HepG2 (cell line): Measurements from ENCODE around the gene CDH1. TPM values are rescaled to one million over a fixed set of nuclear protein-coding genes. Genes with fewer than 3 reads are reported as not detected.

ENCODE experiments used
- ATF3 ChIP-seq: sonication (generic); formaldehyde crosslinking; IDR thresholded peaks from 2 replicates; pipeline ENCODE4 v1.4.0; 2020; ENCODE audit warnings: missing genetic modification reagents
- ELF1 ChIP-seq: sonication (generic); formaldehyde crosslinking; IDR thresholded peaks from 2 replicates; pipeline ENCODE4 v1.4.0; 2020; ENCODE audit warnings: missing genetic modification reagents
- FOXC1 ChIP-seq: sonication (generic); formaldehyde crosslinking; IDR thresholded peaks from 2 replicates; pipeline ENCODE4 v1.8.0; 2022; ENCODE audit warnings: mild to moderate bottlenecking, missing genetic modification reagents, borderline replicate concordance
- GABPB1 ChIP-seq: IDR thresholded peaks from 2 replicates; pipeline ENCODE4 v1.6.1; 2016; ENCODE audit warnings: mild to moderate bottlenecking, missing genetic modification reagents, moderate library complexity, missing compliant biosample characterization
- IKZF5 ChIP-seq: IDR thresholded peaks from 2 replicates; pipeline ENCODE4 v1.6.1; 2018; ENCODE audit warnings: missing genetic modification reagents, mild to moderate bottlenecking, missing compliant biosample characterization
- MEIS1 ChIP-seq: sonication (generic); formaldehyde crosslinking; IDR thresholded peaks from 2 replicates; pipeline ENCODE4 v1.9.0; 2021; ENCODE audit warnings: mild to moderate bottlenecking, missing genetic modification reagents, moderate library complexity, borderline replicate concordance
- RXRA ChIP-seq: sonication (generic); formaldehyde crosslinking; IDR thresholded peaks from 2 replicates; pipeline ENCODE4 v1.5.1; 2020; ENCODE audit warnings: missing genetic modification reagents
- SNAI1 ChIP-seq: sonication (generic); formaldehyde crosslinking; IDR thresholded peaks from 2 replicates; pipeline ENCODE4 v1.5.0; 2020; ENCODE audit warnings: mild to moderate bottlenecking, missing genetic modification reagents, borderline replicate concordance
- ZBED4 ChIP-seq: sonication (generic); formaldehyde crosslinking; IDR thresholded peaks from 2 replicates; pipeline ENCODE4 v1.4.0; 2020; ENCODE audit warnings: missing genetic modification reagents, borderline replicate concordance
- ZBTB7A ChIP-seq: sonication (generic); formaldehyde crosslinking; IDR thresholded peaks from 2 replicates; pipeline ENCODE4 v1.8.0; 2022; ENCODE audit warnings: mild to moderate bottlenecking, missing genetic modification reagents
- ZEB1 ChIP-seq: IDR thresholded peaks from 2 replicates; pipeline ENCODE4 v1.6.1; 2012; ENCODE audit warnings: mild to moderate bottlenecking, low read depth, inconsistent platforms; ENCODE audit not compliant: insufficient replicate concordance
- ZFP91 ChIP-seq: sonication (generic); formaldehyde crosslinking; IDR thresholded peaks from 2 replicates; pipeline ENCODE4 v1.9.0; 2022; ENCODE audit warnings: missing genetic modification reagents, mild to moderate bottlenecking, borderline replicate concordance
- ZNF251 ChIP-seq: sonication (generic); formaldehyde crosslinking; IDR thresholded peaks from 2 replicates; pipeline ENCODE4 v1.9.0; 2021; ENCODE audit warnings: mild to moderate bottlenecking, missing genetic modification reagents
- ZNF609 ChIP-seq: sonication (generic); formaldehyde crosslinking; IDR thresholded peaks from 2 replicates; pipeline ENCODE4 v1.4.0; 2020; ENCODE audit warnings: mild to moderate bottlenecking, missing genetic modification reagents, borderline replicate concordance
- ZNF614 ChIP-seq: IDR thresholded peaks from 2 replicates; pipeline ENCODE4 v1.6.1; 2018; ENCODE audit warnings: missing biosample characterization, missing genetic modification reagents, inconsistent platforms, borderline replicate concordance
- ZNF768 ChIP-seq: sonication (generic); formaldehyde crosslinking; IDR thresholded peaks from 2 replicates; pipeline ENCODE4 v1.4.0; 2020; ENCODE audit warnings: missing genetic modification reagents
- polyA plus RNA-seq, 8 experiments: library from polyadenylated mRNA; depleted of rRNA in 3 of 8; stranded (reverse) in 7 of 8; unstranded in 1 of 8; fragments of >200 nt; fragmentation: Illumina TruSeq in 4 of 8; extraction: Trizol in 4 of 8; gene quantifications; 2 replicates each; pipeline versions ENCODE4 v1.2.1 to v1.2.3, GENCODE V29; 2011 to 2016; ENCODE audit warnings: low read depth in 4 of 8, missing spikeins in 1 of 8, mixed read lengths in 1 of 8; ENCODE audit not compliant: insufficient read depth in 1 of 8
- total RNA-seq, 5 experiments: library from RNA; depleted of rRNA; stranded (reverse); fragments of >200 nt; fragmentation: Illumina TruSeq; extraction: Trizol; gene quantifications; 2 replicates each; pipeline ENCODE4 v1.2.3, GENCODE V29; 2016; ENCODE audit warnings: low read depth in 1 of 5

Gene CDH1
- total and polyA plus RNA-seq, 2 of the 13 experiments (the other 11 are each of a cell fraction or from before 2014, with no cell fraction given), result 0.95 to 9.8 TPM

- peak; percentile 99 for TF ChIP-seq ZEB1
- 0 out of 2 replicates have a peak, but pooled peaks have one; percentile 66 for TF ChIP-seq MEIS1 (CRISPR knock-in tag)
- no peak for TF ChIP-seq SNAI1 (CRISPR knock-in tag)
- 0 out of 2 replicates have a peak, but pooled peaks have one; percentile 27 for TF ChIP-seq FOXC1 (CRISPR knock-in tag)
- 0 out of 2 replicates have a peak, but pooled peaks have one; percentile 75 for TF ChIP-seq ZBED4
- TF ChIP-seq GABPB1 (CRISPR knock-in tag), result peak; percentile 65
- peak; percentile 55; the same call in 1 of the 2 replicates for TF ChIP-seq ZFP91 (CRISPR knock-in tag)
- TF ChIP-seq RXRA (CRISPR knock-in tag), result 0 out of 2 replicates have a peak, but pooled peaks have one; percentile 24
- TF ChIP-seq IKZF5 (CRISPR knock-in tag), result no peak
- TF ChIP-seq ZNF251 (CRISPR knock-in tag), result no peak
- TF ChIP-seq ZNF614 (CRISPR knock-in tag), result no peak
- no peak for TF ChIP-seq ELF1 (CRISPR knock-in tag)
- peak; percentile 32; the same call in 1 of the 2 replicates for TF ChIP-seq ZBTB7A
- TF ChIP-seq ATF3 (CRISPR knock-in tag), result 0 out of 2 replicates have a peak, but pooled peaks have one; percentile 12
- peak; percentile 17; the same call in 1 of the 2 replicates for TF ChIP-seq ZNF768
- TF ChIP-seq ZNF609 (CRISPR knock-in tag), result 0 out of 2 replicates have a peak, but pooled peaks have one; percentile 41
These were observed at the start of gene CDH1 (continued) for GRCh38 chr16:68737046-68737729.
